Activated naive CD4-positive, alpha-beta T cell (primary cell): Measurements from ENCODE around the gene GALNT3.

Source experiments
- DNase-seq, 4 experiments: peaks; one replicate each; lab custom pipeline; 2025; lab: John Stamatoyannopoulos, UW

GALNT3 gene

DNA sequence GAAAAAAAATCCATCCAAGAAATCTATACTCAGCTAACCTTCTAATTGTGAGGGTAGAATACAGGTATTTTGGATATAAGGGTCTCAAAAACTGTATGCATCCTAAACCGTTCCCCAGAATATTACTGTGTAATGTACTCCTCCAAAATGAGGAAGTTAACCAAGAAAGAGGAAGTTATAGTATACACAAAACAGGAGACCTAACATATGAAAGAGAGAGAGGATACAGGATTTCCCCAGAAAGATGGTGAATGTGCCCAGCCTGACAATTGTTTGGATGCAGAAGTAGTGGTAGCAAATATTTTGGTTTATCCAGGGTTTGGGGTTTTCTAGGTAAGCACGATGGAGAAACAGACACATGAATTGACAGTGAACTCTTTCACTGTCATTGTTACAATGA is 50.6 kb downstream of the GALNT3 start:
- no peak for DNase-seq

GRCh38 chr2:165725421-165725820 is 68.6 kb downstream of the GALNT3 start:
- DNase-seq = no peak

DNA sequence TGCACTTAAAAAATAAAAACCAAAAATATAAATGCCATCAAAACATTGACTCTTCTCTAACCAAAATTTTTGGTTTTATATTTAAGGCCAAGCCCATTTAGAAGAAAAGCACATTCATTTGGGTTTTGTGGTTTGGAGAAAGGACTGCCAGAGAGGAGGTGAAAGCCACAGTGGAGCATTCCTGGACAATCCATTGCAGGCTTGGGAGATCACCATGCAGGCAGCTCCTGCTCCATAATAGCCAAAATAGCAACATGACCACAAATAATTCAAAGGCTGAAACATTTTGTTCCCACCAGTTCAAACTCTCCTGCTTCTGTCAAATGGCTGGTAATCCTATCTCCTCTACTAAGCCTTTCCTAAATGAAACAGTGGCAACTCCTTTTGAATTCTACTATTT is 73.5 kb downstream of the GALNT3 start:
- DNase-seq = no peak

GRCh38 chr2:165718610-165719210 is 75.3 kb downstream of the GALNT3 start:
- DNase-seq = no peak

DNA sequence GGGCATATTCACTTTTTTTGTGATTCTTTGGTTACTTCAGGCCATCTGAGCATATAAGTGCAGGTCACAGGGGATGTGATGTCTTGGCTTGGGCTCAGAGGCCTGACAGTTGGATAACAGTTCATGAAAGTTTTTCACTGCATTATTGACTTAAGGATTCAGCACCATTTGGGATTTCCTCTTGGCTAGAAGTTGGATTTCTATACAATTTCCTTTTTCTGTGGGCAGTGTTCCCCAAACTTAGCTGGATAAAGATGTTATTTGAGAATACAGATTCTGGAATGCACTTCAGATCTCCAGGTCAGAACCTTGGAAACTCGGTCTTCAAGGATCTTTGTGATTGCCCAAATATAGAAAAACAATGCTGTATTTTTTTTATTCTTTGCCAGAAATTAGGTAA is 78.0 kb downstream of the GALNT3 start:
- DNase-seq = no peak

GRCh38 chr2:165706960-165707487 is 87.0 kb downstream of the GALNT3 start:
- DNase-seq = no peak

DNA sequence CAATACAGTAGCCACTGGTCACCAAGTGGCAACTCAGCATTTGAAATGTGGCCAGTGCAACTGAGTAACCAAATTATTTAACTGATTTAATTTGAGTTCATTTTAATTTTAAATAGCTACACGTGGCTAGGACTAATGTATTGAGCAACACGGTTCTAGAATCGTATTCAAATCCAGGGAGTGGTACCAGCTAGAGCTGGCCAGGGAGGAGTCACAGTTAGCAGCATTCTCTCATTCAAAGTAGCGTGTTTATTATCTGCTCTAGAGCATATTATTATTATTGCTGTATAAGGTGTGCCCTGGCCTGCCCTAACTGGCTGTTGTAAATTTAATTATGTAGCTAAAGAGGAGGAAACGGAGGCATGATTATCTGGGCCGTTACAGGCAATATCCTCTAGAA is 92.9 kb downstream of the GALNT3 start:
- DNase-seq = no peak

- no peak for DNase-seq
Observed at GRCh38 chr2:165700531-165700930, 93.5 kb downstream of the GALNT3 start.

- no peak for DNase-seq
Observed at GRCh38 chr2:165699946-165700345, 94.1 kb downstream of the GALNT3 start.

DNA sequence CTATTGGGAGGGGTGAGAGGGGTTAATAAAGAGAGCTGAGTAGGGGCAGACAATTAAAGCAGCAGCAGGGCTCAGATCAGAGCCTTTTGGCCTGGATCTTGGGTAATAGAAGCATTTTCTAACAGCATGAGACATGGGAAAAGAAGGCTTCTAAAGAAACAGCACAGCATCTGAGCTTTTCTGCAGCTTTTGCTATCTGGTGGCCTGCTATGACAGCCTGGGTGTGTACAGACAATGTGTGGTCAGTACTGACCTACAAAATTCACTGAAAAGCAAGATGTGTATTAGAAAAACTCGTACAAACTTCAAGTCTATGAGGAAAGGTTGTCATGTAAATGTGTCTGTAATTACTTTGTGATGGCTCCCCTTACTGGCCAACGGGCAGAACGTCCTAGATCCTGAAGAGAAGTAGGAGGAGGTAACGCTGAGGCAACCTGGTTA is 95.6 kb downstream of the GALNT3 start:
- DNase-seq = no peak

DNA sequence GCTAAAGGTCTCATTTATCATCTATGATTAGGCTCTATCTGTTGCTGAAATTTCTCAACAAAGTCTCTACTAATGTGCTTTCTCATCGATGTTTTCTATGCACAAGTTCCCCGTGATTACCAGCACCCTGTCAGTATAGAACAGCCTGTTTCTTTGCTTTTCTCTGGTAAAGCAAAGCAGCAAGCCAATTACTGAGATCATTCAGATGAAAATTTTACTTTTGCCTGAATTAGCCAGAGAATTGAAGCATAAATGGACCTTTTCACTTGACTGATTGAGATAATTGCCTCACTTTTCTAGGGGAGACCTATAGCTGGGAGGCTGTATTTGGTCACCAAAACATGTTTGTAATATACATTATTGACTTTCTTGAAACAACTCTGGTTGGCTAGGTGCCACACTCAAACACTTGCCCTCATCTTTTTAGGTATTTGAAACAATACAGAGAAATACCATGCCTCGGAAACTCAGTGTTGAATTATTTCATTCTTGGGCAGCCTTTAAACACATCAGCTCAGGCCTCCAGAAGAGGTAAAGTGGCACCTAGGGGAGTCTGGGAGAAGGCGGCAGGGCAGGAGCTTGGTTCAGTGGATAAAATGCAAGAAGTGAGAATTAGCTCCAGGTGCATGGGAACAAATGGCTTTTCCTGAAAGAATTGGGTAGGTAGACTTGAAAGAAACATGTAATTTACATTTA is 96.2 kb downstream of the GALNT3 start:
- DNase-seq = no peak
